GM12878 (cell line): ENCODE data around the gene METTL8. TPM values are rescaled to one million over a fixed set of nuclear protein-coding genes. Genes with fewer than 3 reads are reported as not detected.

Experiments used
- CBX5 ChIP-seq: sonication (generic); IDR thresholded peaks from 2 replicates; pipeline ENCODE4 v1.6.1; 2016; ENCODE audit warnings: low read depth, moderate library complexity, mild to moderate bottlenecking, inconsistent platforms
- CREM ChIP-seq: IDR thresholded peaks from 2 replicates; pipeline ENCODE4 v1.6.1; 2014; ENCODE audit warnings: antibody characterized with exemption, low read depth
- EP300 ChIP-seq, 2 experiments: fragments of 150-350 bp in 1 of 2; IDR thresholded peaks; 2 replicates each; pipeline ENCODE4 v1.6.1; 2011 to 2012; ENCODE audit warnings: low read depth in 2 of 2, low read length in 2 of 2, borderline replicate concordance in 1 of 2, improper control_type of control experiment in 1 of 2, inconsistent platforms in 1 of 2; ENCODE audit not compliant: control insufficient read depth in 1 of 2
- GABPA ChIP-seq: IDR thresholded peaks from 2 replicates; pipeline ENCODE4 v1.6.1; 2014; ENCODE audit warnings: antibody characterized with exemption, low read depth, mild to moderate bottlenecking, inconsistent platforms
- IKZF2 ChIP-seq, 2 experiments: fragments of 450-650 bp; IDR thresholded peaks; 2 replicates each; pipeline ENCODE4 v1.6.1; 2017; ENCODE audit warnings: mild to moderate bottlenecking in 2 of 2, moderate library complexity in 2 of 2
- KAT2A ChIP-seq: conservative IDR thresholded peaks from 2 replicates; pipeline ENCODE4 v1.6.1; 2011; ENCODE audit warnings: low read depth, low read length; ENCODE audit not compliant: control insufficient read depth
- MTA2 ChIP-seq: fragments of 450-650 bp; IDR thresholded peaks from 2 replicates; pipeline ENCODE4 v1.6.1; 2016; ENCODE audit warnings: low read depth, mild to moderate bottlenecking, moderate library complexity
- NFIC ChIP-seq: IDR thresholded peaks from 2 replicates; pipeline ENCODE4 v1.6.1; 2012; ENCODE audit warnings: low read depth, mild to moderate bottlenecking, inconsistent platforms, low read length, moderate library complexity
- NR2F1 ChIP-seq: fragments of 450-650 bp; conservative IDR thresholded peaks from 2 replicates; pipeline ENCODE4 v1.6.1; 2017; ENCODE audit warnings: mild to moderate bottlenecking
- RFX5 ChIP-seq: IDR thresholded peaks from 2 replicates; pipeline ENCODE4 v1.6.1; 2011; ENCODE audit warnings: low read depth, low read length, improper control_type of control experiment
- SP1 ChIP-seq: IDR thresholded peaks from one replicate; pipeline ENCODE4 v1.6.1; 2011; ENCODE audit warnings: low read depth, low read length
- SUPT20H ChIP-seq: IDR thresholded peaks from 2 replicates; pipeline ENCODE4 v1.6.1; 2011; ENCODE audit warnings: low read depth, mild to moderate bottlenecking, low read length, moderate library complexity, borderline replicate concordance; ENCODE audit not compliant: control insufficient read depth
- ZBED1 ChIP-seq: IDR thresholded peaks from 2 replicates; pipeline ENCODE4 v1.6.1; 2016; ENCODE audit warnings: borderline replicate concordance
- polyA plus RNA-seq, 11 experiments: library from polyadenylated mRNA; depleted of rRNA in 4 of 11; unstranded in 6 of 11; stranded (reverse) in 5 of 11; fragments of >200 nt; fragmentation: Nextera tagmentation in 4 of 11; fragmentation: Illumina TruSeq in 1 of 11; extraction: Ambion mirVana in 4 of 11; extraction: Trizol in 1 of 11; gene quantifications; 1 replicate in 1 of 11; 2 replicates in 10 of 11; pipeline versions ENCODE4 v1.2.1 to v1.2.3, GENCODE V29; 2011 to 2016; ENCODE audit warnings: inconsistent platforms in 2 of 11, missing spikeins in 2 of 11, low read depth in 1 of 11
- total RNA-seq, 4 experiments: library from RNA; depleted of rRNA in 3 of 4; stranded (reverse); fragments of >200 nt in 3 of 4; fragmentation: Illumina TruSeq in 1 of 4; extraction: Trizol in 1 of 4; gene quantifications; 2 replicates each; pipeline versions ENCODE4 v1.2.1 to v1.2.3, GENCODE V29; 2013 to 2021
- TF ChIP-seq, protein P1 (sequence below): fragments of 450-650 bp; IDR thresholded peaks from 2 replicates; pipeline ENCODE4 v1.6.1; 2017; ENCODE audit warnings: mild to moderate bottlenecking, moderate library complexity
- TF ChIP-seq, protein P2 (sequence below): fragments of 450-650 bp; IDR thresholded peaks from 2 replicates; pipeline ENCODE4 v1.6.1; 2018; ENCODE audit warnings: mild to moderate bottlenecking, low read depth, moderate library complexity; ENCODE audit not compliant: partially characterized antibody
- TF ChIP-seq, protein P3 (sequence below): IDR thresholded peaks from 2 replicates; pipeline ENCODE4 v1.6.1; 2011; ENCODE audit warnings: low read depth, low read length, improper control_type of control experiment, borderline replicate concordance
- TF ChIP-seq, protein P4 (sequence below): fragments of 450-650 bp; formaldehyde crosslinking; IDR thresholded peaks from 2 replicates; pipeline ENCODE4 v1.4.0; 2020; ENCODE audit warnings: mild to moderate bottlenecking, moderate library complexity

The METTL8 gene
- total and polyA plus RNA-seq, 10 of the 15 experiments (the other 5 are each of a cell fraction or from before 2014, with no cell fraction given), result 30.8 to 96.3 (median 51.5) TPM

DNA sequence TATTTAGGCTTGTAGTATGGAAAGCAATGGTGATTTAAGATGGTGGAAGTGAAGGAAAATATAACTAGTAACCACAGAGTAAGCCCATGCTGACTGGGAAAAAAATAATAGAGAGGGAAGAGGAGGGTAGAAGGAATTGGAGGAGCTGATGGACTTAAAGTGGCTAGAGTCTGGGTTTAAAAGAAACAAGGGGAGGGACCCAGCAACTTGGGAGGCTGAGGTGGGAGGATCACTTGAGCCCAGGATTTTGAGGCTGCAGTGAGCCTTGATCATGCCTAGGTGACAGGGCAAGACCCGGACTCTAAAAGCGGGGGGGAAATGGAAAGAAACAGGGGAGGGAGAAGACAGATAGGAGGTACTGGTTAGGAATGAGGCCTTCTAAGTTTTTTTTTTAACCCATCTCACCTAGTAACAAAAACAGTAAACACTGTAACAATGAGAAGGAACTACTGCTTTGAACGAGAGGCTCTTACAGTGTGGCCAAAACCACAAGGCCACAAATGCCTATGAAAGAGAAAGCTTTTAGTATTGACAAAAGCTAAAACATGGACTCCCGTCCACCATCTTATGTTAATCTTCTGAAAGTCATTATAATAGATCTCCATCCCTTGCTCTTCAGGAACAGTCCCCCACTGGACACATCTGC lies 26.6 kb downstream of the METTL8 start (continued):
- TF ChIP-seq, protein P1, sequence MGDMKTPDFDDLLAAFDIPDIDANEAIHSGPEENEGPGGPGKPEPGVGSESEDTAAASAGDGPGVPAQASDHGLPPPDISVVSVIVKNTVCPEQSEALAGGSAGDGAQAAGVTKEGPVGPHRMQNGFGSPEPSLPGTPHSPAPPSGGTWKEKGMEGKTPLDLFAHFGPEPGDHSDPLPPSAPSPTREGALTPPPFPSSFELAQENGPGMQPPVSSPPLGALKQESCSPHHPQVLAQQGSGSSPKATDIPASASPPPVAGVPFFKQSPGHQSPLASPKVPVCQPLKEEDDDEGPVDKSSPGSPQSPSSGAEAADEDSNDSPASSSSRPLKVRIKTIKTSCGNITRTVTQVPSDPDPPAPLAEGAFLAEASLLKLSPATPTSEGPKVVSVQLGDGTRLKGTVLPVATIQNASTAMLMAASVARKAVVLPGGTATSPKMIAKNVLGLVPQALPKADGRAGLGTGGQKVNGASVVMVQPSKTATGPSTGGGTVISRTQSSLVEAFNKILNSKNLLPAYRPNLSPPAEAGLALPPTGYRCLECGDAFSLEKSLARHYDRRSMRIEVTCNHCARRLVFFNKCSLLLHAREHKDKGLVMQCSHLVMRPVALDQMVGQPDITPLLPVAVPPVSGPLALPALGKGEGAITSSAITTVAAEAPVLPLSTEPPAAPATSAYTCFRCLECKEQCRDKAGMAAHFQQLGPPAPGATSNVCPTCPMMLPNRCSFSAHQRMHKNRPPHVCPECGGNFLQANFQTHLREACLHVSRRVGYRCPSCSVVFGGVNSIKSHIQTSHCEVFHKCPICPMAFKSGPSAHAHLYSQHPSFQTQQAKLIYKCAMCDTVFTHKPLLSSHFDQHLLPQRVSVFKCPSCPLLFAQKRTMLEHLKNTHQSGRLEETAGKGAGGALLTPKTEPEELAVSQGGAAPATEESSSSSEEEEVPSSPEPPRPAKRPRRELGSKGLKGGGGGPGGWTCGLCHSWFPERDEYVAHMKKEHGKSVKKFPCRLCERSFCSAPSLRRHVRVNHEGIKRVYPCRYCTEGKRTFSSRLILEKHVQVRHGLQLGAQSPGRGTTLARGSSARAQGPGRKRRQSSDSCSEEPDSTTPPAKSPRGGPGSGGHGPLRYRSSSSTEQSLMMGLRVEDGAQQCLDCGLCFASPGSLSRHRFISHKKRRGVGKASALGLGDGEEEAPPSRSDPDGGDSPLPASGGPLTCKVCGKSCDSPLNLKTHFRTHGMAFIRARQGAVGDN, result peak; percentile 93
- TF ChIP-seq SUPT20H, result no peak
- TF ChIP-seq NR2F1, result no peak
- TF ChIP-seq IKZF2 (IDR thresholded peaks at IDR 0.05), result peak; percentile 35 to 37; a peak in 1 of 4 replicates
- TF ChIP-seq SP1, result peak; percentile 35
- TF ChIP-seq, protein P2, sequence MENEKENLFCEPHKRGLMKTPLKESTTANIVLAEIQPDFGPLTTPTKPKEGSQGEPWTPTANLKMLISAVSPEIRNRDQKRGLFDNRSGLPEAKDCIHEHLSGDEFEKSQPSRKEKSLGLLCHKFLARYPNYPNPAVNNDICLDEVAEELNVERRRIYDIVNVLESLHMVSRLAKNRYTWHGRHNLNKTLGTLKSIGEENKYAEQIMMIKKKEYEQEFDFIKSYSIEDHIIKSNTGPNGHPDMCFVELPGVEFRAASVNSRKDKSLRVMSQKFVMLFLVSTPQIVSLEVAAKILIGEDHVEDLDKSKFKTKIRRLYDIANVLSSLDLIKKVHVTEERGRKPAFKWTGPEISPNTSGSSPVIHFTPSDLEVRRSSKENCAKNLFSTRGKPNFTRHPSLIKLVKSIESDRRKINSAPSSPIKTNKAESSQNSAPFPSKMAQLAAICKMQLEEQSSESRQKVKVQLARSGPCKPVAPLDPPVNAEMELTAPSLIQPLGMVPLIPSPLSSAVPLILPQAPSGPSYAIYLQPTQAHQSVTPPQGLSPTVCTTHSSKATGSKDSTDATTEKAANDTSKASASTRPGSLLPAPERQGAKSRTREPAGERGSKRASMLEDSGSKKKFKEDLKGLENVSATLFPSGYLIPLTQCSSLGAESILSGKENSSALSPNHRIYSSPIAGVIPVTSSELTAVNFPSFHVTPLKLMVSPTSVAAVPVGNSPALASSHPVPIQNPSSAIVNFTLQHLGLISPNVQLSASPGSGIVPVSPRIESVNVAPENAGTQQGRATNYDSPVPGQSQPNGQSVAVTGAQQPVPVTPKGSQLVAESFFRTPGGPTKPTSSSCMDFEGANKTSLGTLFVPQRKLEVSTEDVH, result no peak
- peak; percentile 81 for TF ChIP-seq NFIC
- peak; percentile 58 for TF ChIP-seq CREM
- TF ChIP-seq, protein P3, sequence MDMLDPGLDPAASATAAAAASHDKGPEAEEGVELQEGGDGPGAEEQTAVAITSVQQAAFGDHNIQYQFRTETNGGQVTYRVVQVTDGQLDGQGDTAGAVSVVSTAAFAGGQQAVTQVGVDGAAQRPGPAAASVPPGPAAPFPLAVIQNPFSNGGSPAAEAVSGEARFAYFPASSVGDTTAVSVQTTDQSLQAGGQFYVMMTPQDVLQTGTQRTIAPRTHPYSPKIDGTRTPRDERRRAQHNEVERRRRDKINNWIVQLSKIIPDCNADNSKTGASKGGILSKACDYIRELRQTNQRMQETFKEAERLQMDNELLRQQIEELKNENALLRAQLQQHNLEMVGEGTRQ, result no peak
- no peak for TF ChIP-seq RFX5
- TF ChIP-seq KAT2A, result no peak
- peak; percentile 54 to 94; a peak in 3 of 4 replicates for TF ChIP-seq EP300 (IDR thresholded peaks at IDR 0.05; ENCODE audit: borderline replicate concordance in 1 of 2, control insufficient read depth in 1 of 2, low read depth in 2 of 2, low read length in 2 of 2)
- TF ChIP-seq, protein P4, sequence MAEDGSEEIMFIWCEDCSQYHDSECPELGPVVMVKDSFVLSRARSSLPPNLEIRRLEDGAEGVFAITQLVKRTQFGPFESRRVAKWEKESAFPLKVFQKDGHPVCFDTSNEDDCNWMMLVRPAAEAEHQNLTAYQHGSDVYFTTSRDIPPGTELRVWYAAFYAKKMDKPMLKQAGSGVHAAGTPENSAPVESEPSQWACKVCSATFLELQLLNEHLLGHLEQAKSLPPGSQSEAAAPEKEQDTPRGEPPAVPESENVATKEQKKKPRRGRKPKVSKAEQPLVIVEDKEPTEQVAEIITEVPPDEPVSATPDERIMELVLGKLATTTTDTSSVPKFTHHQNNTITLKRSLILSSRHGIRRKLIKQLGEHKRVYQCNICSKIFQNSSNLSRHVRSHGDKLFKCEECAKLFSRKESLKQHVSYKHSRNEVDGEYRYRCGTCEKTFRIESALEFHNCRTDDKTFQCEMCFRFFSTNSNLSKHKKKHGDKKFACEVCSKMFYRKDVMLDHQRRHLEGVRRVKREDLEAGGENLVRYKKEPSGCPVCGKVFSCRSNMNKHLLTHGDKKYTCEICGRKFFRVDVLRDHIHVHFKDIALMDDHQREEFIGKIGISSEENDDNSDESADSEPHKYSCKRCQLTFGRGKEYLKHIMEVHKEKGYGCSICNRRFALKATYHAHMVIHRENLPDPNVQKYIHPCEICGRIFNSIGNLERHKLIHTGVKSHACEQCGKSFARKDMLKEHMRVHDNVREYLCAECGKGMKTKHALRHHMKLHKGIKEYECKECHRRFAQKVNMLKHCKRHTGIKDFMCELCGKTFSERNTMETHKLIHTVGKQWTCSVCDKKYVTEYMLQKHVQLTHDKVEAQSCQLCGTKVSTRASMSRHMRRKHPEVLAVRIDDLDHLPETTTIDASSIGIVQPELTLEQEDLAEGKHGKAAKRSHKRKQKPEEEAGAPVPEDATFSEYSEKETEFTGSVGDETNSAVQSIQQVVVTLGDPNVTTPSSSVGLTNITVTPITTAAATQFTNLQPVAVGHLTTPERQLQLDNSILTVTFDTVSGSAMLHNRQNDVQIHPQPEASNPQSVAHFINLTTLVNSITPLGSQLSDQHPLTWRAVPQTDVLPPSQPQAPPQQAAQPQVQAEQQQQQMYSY (CRISPR knock-in tag), result 0 out of 2 replicates have a peak, but pooled peaks have one; percentile 30
- no peak for TF ChIP-seq ZBED1
- 0 out of 2 replicates have a peak, but pooled peaks have one; percentile 55 for TF ChIP-seq CBX5
- 0 out of 2 replicates have a peak, but pooled peaks have one; percentile 7 for TF ChIP-seq GABPA
- 0 out of 2 replicates have a peak, but pooled peaks have one; percentile 25 for TF ChIP-seq MTA2
